HG03521 (cell line): ENCODE results near the gene MEX3D.

Experiments
- ATAC-seq: cut with Tn5 transposase; IDR thresholded peaks from one replicate; pipeline ENCODE4 v1.9.1; 2021; ENCODE audit warnings: mild to moderate bottlenecking, moderate library complexity; ENCODE audit not compliant: unreplicated experiment

MEX3D gene

GRCh38 chr19:1568320-1569019 is at the start of gene MEX3D:
Gene MEX3D, minus strand, starts transcription at chr19:1568325. Its CDS starts 267 bp downstream, at chr19:1568058.
- ATAC-seq = peak; percentile 67

- no peak for ATAC-seq
These were observed 48.8 kb upstream of the MEX3D start for GRCh38 chr19:1616875-1617274.

- no peak for ATAC-seq
These were observed 48.3 kb upstream of the MEX3D start for GRCh38 chr19:1616396-1616795.

GRCh38 chr19:1615156-1615765 is 47.1 kb upstream of the MEX3D start:
- no peak for ATAC-seq

GRCh38 chr19:1613808-1614570 is 45.9 kb upstream of the MEX3D start:
- ATAC-seq = no peak

GRCh38 chr19:1613146-1613545 is 45.0 kb upstream of the MEX3D start:
- no peak for ATAC-seq

- no peak for ATAC-seq
These were observed 44.3 kb upstream of the MEX3D start for GRCh38 chr19:1612114-1613086.

- ATAC-seq = no peak
These were observed 43.2 kb upstream of the MEX3D start for GRCh38 chr19:1611353-1611752.

GRCh38 chr19:1610579-1610978 is 42.5 kb upstream of the MEX3D start:
- no peak for ATAC-seq

- no peak for ATAC-seq
These were observed 41.8 kb upstream of the MEX3D start for GRCh38 chr19:1609680-1610474.

GRCh38 chr19:1609103-1609396 is 40.9 kb upstream of the MEX3D start:
- no peak for ATAC-seq

GRCh38 chr19:1608359-1609102 is 40.4 kb upstream of the MEX3D start:
- ATAC-seq = no peak

- no peak for ATAC-seq
These were observed 38.1 kb upstream of the MEX3D start for GRCh38 chr19:1606138-1606651.

- ATAC-seq = peak; percentile 88
These were observed 37.4 kb upstream of the MEX3D start, which contains the start of gene UQCR11 for GRCh38 chr19:1605236-1606137. Gene UQCR11, minus strand, starts transcription at chr19:1605462. Its CDS starts 53 bp downstream, at chr19:1605409.

- no peak for ATAC-seq
These were observed 34.1 kb upstream of the MEX3D start for GRCh38 chr19:1602091-1602707.

GRCh38 chr19:1601613-1602064 is 33.5 kb upstream of the MEX3D start:
- no peak for ATAC-seq

- no peak for ATAC-seq
These were observed 31.3 kb upstream of the MEX3D start for GRCh38 chr19:1599460-1599846.
